Occipital lobe (tissue), 2 donors: ENCODE results near the gene CACNA1B. TPM values are rescaled to one million over a fixed set of nuclear protein-coding genes. Genes with fewer than 3 reads are reported as not detected.
"Not testable (repeated sequence)": the region's sequence is repeated elsewhere in the genome, so short reads cannot be mapped to it uniquely, and the experiment has no call there.

Experiments
- DNase-seq: peaks from one replicate; lab custom pipeline; 2025; lab: John Stamatoyannopoulos, UW
- total RNA-seq: library from RNA; depleted of rRNA; stranded (reverse); fragments of >200 nt; gene quantifications from one replicate; pipeline ENCODE4 v1.2.3, GENCODE V29; 2014

CACNA1B gene
- total RNA-seq, 1 donor from 2014 or later = 35.6 TPM

DNA sequence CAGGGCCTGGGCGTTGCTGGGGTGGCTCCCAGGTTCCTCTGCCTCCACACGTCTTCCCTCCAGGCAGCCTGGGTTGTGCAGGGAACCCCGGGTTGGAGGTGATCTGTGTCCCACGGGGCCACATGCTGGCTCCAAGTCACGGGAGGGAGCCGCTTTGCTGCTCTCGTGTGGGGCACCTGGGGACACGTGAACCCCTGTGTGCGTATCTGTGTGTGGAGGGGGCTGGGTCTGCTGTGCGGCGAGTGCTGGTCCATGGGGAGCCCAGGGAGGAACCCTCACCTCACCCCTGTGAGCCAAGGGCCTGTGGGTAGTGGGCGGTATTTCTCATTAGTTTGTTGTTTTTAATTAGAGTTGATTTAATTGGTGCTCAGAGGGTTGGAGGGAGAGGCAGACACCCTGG lies 7.5 kb downstream of the CACNA1B start:
- not testable (repeated sequence) for DNase-seq

DNA sequence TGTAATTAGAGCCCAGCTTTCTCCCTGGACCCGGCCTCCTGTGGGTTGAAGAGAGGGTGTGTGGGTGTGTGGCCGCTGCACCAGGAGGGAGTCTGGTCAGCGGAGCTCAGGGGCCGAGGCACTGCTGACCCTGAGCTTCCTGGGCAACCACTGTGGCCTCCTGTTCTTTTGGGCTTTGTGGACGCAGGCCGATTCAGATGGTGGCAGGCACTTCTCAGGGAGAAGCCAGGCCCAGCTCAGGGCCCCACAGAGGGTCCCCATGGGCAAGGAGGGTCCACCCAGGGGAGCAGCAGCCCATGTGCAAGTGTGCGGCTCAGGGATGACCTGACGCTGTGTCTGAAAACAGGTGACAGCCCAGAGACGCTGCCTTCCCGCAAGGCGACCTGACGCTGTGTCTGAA lies 11.0 kb downstream of the CACNA1B start:
- not testable (repeated sequence) for DNase-seq

DNA sequence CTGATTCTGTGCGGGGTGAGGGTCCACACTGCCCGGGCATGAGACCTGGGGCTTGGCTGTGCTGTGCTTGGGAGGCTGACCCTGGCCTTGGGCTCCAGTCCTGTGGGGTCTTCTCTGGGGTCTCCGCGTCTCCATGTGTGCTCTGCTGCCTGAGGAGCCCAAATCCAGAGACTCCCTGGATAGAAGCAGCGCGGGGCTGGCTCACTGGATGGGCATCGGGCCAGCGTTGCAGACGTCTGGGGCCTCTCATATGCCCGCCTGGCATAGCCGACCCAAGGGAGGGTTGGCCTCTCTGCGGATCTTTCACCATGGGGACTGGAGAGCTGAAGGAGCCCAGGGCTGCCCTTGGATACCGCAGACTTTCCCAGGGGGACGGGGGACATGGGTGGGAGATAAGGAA lies 12.4 kb downstream of the CACNA1B start:
- DNase-seq = not testable (repeated sequence)

DNA sequence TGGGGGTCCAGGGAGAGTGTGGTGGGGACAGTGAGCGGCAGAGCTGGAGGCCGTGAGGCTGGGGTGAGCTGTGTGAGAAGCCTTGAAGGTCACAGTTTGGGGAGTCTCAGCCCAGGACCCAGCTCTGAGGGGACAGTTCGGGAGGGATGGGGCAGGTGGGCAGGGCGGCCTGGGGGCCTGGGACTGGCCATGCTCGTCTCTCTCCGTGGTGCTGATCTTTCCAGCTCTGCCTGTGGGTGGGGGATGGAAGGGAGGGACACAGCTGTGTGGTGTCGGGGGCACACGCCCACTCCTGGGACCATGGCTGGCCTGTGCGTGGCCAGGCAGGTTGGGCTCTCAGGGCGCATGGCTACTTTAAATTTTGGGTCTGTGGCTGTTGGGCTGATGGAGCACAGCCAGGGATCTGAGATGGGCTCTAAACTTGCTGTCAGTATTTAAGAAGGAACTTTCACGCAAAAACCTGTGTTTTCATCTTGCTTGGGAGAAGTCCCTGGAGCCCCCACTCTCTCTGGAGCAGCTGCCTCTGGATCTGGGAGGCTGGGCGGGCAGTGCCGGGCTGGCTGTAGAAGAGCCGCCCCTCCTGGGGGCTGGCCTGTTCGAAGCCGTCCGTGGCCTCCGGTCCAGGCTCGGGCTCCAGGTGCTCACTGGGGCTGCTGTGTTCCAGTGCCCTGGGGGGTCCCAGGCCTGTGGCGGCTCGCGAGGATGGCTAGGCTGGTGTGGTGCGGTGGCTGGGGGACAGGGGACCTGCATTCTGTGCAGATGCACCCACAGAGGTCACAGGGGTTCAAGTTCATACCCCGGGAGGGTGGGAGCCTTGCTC lies 13.4 kb downstream of the CACNA1B start:
- not testable (repeated sequence) for DNase-seq

DNA sequence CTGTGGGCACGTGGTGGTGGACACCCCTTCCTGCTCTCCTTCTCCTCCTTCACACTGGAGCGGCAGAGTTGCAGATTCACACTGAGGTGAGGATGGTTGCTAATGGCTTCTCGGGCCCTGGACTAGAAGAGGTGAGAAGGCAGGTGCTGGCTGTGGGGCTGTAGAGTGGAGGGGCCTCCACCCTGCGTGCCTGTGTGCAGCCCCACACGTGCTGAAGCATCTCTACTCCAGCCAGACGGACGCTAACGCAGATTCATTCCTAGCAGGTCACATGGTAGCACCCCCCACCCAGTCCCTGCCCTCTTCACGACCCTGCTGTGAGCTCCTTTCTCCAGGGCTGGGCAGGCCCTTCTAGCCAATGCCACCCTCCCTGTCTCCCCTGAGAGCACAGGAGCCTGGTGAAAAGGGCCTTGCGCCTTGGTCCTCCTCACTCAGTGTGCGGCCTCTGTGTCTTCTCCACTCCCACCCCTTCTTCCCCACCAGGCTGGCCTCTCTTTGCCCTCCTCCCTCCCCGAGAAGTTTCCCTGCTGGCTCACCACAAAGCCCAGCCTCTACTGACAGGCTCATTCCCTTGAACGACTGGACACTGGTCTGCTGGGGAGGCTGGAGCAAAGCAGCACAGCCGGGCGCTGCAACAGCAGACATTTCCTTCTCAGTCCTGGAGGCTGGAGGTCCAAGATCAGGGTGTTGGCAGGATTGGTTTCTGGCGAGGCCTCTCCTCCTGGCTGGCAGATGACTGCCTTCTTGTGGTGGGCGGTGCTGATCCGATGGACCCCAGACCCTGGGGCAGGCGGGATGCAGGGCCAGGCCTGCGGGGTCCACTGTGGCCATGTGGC lies 14.2 kb downstream of the CACNA1B start:
- no peak for DNase-seq

DNA sequence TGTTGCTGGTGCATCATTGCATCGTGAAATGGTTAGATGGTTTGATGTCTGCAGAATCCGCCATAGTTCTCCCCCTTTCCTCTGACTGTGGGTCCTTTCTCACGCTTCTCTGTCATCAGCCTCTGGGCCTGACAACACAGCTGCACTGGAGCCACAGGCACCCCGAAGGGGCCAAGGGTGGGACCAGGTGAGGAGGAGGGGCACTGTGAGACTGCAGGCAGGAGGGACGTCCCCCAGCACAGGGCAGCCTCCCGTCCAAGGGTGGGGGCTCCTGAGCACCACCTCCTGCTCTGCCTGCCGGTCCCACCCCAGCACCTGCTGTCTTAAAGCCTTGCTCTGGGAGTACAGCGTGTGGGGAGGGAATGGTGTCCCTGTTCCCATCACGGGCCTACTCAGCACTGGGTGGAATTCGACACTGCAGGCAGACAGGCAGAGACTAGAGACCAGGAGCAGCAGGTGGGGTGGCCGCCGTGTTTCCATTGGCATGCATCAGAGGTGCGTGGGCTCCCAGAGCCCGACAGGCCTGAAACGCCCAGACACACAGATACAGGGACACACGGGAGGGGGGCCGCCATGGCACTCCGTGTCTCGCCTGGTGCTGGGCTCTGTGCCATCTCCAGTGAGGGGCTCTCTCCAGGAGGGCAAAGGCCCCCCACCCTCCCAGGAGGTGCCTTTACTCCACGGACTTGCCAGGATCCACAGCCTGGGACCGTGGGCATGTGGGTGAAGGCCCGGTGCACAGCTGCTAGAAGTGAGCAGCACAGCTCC lies 15.0 kb downstream of the CACNA1B start:
- peak; percentile 61 for DNase-seq

DNA sequence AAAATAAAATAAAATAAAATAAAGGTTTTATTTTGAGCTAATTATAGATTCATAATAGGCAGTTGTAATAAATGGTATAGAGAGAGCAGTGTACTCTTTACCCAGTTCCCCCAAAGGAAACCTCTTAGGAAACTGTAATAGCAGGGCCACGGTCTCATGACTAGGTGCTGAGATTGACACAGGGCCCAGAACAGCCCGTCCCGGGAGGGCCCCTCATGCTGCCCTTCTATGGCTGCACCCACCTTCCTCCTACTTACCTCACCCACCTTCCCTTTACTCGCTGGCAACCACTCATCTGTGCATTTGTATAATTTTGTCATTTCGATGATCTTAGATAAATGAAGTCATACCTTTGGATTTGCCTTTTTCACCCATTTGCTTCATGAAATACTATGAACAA lies 16.1 kb downstream of the CACNA1B start:
- no peak for DNase-seq

DNA sequence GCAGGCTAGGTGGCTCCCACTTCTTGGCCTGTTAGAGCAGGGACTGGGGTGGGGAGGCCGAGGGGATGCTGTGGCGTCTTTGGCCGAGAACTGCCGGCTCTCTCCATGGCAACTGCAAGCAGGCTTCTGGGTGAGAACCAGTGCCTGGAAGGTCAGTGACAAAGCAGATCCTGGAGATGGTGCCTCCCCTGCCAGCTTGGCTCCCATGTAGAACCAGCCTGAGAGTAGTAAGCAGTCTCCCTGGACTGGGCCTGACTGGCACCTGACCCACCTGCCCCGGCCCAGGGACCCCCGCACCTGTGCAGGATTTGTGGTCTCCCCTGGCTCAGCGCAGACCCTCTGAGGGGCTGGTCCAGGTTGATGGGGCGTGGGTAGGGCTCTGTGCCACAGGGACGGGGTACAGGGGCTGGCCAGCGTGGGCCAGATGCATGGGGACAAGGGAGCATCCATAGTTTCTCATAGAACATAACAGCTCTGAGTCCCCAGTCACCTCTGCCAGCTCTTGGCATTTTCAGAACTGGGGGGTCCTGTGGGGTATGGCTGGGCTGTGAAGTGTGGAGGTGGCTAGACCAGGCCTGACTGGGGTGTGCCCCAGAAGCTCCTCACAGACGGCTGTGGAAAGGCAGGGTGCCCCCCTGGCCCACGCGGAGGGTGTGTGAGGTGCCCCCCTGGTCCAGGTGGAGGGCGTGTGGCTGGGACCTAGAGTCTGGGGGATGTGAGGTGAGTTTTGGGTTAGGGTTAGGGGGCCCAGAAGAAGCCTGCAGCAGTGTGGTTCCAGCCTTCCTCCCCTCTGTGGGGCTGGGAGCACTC lies 22.2 kb downstream of the CACNA1B start:
- no peak for DNase-seq

DNA sequence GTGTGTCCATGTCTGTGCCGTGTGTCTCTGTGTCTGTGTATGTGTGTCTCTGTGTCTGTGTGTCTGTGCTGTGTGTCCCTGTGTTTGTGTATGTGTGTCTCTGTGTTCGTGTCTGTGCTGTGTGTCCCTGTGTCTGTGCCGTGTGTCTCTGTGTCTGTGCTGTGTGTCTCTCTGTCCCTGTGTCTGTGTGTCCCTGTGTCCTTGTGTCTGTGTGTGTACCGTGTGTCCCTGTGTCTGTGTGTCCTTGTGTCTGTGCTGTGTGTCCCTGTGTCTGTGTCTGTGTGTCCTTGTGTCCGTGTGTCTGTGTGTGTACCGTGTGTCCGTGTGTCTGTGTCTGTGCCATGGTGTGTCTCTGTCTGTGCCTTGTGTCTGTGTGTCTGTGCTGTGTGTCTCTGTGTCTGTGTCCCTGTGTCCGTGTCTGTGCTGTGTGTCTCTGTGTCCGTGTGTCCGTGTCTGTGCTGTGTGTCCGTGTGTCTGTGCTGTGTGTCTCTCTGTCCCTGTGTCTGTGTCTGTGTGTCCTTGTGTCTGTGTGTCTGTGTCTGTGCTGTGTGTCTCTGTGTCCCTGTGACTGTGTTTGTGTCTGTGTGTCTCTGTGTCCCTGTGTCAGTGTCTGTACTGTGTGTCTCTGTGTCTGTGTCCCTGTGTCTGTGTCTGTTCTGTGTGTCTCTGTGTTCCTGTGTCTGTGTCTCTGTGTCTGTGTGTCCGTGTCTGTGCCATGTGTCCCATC lies 23.2 kb downstream of the CACNA1B start:
- DNase-seq = no peak

DNA sequence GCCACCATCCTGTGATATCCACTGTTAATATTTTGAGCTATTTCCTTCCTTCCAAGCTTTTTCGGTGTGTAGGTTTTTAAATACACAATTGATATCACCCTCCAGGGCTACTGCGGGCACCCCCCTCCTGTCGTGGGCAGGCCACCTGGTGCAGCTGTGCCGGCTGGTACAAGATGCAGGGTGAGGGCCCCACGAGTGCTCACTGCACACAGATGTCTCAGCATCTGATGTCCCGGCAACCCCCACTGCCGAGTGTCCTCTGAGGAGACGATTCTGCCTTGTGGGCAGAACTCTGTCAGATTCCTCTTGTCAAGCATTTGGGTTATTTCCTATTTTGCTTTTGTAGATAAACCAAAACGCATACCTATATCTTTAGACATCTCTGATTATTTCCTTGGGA lies 25.1 kb downstream of the CACNA1B start:
- no peak for DNase-seq

DNA sequence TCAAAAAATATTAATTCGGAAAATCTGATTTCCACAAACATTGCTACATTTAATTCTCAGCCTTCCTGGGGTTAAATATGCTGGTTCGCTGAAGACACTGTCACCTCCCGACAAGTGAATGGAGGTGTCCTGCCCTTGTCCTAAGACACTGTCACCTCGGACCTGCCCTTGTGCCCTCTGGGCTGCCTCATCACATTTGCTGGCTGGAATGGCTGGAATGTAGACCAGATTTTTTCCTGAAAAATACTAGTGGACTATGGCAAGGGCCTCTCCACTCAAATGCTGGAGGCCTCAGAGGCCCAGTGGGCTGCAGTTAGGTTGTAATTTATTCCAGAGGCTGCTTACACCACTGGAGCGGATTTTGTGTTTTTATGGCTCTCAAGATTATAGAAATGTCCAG lies 28.2 kb downstream of the CACNA1B start:
- no peak for DNase-seq

DNA sequence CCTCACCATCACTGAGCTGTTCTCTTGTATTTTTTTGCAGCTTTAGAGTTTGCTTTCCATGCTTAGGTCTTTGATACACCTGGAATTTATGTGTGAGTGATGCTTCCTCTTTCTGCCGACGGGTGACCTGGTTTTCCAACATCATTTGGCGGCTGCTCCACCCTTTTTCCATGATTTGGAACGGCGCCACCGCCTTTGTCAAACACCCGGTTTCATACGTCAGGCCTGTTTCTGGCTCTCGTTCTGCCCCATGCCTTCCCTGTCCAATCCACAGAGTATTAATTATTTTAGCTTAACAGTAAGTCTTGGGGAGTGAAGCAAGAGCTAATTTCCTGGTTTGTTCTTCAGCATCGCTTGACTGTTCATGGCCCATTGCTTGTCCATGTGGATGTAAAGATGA lies 30.2 kb downstream of the CACNA1B start:
- DNase-seq = no peak

DNA sequence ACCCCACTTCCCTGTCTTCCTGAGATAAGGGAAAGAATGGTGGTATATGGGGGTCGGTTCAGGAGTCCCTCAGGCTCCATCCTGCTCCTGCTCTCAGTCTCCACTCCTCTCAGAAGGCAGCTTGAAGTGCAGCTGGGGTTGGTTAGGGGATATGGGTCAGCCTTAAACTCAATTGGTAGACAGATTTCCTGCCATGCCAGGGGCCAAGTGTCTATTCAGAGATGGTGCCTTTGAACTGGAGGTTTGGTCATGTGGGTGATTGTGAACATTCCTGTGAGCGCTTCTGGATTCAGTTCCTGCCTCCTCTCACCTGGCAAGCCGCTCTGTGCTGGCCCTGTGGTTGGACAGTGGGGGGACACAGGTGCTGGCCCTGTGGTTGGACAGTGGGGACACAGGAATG lies 35.1 kb downstream of the CACNA1B start:
- DNase-seq = no peak

DNA sequence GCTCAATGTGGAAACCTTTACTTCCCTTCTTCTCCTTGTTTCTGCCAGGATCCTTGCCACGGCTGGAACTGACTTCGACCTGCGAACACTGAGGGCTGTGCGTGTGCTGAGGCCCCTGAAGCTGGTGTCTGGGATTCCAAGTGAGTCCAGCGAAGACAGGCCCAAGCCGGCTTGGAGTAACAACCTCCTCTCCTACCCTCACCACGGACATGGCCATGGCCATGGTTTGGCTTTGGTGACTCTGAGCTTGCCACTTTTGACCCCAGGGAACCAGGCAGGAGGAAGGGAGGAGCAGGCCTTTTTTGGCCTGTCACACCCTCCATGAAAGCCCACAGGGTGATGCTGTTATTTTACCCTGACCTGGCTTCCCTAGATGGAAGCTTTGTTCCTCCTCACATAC lies 35.5 kb downstream of the CACNA1B start:
- no peak for DNase-seq

DNA sequence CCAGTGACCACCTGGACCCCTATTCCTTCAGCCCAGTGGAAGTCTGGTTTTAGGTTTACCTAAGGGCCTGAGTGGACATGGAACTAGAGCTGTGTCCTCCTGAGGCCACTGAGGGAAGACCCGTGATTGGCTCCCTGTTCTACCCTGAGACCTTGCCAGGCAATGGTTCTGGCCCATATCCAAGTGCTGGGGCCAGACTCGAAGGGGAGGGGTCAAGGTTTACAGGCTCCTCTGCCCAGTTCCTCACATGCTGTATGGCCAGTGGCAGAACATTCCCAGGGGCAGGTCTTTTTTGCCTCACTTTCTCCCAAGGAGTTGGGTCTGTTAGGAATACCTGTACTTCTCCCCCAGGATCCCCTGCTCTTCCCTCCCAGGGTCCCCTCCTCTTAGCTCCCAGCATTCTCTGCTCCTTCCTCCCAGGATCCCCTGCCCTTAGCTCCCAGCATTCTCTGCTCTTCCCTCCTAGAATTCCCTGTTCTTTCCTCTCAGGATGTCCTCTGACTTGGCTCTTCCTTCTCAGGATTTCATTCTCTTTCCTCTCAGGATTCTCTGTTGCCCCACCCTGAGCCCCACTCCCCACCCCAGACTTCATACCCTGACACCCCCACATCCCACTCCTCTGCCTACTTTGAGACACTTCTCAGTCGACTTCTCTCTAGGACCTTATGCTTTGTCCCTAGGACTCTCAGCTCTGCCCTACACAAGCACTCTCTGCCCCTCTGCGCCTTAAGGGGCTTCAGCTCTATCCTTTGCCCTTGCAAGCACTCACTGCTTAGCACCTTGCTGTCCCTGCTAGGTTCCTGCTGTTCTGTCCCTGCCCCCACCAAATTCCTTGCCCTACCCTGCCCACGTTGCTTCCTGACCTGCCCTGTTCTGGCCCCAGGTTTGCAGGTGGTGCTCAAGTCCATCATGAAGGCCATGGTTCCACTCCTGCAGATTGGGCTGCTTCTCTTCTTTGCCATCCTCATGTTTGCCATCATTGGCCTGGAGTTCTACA lies 36.5 kb downstream of the CACNA1B start:
- no peak for DNase-seq

DNA sequence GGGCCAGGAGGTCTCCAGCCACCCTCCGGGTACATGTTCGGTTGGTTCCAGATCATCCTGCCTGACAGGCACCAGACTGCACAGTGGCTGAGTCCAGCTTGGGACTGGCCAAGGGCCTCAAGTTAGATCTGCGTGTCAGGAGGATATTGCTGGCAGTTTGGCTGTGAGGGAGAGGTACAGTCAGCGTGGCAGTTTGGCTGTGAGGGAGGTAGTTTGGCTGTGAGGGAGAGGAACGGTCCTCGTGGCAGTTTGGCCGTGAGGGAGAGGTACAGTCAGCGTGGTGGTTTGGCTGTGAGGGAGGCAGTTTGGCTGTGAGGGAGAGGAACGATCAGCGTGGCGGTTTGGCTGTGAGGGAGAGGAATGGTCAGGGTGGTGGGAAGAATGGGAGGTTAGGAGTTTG lies 39.0 kb downstream of the CACNA1B start:
- DNase-seq = peak; percentile 63

DNA sequence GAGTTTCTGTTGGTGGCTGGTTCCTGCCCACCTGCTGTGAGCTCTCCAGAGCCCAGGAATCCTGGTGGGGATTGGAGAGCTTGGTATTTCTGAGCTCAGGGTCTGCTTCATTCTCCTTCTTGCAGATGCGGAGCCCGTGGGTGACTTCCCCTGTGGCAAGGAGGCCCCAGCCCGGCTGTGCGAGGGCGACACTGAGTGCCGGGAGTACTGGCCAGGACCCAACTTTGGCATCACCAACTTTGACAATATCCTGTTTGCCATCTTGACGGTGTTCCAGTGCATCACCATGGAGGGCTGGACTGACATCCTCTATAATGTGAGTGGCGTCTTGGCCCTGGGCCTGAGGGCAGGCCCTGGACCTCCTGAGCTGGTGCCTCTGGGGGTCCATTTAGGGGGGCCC lies 39.5 kb downstream of the CACNA1B start:
- DNase-seq = no peak

DNA sequence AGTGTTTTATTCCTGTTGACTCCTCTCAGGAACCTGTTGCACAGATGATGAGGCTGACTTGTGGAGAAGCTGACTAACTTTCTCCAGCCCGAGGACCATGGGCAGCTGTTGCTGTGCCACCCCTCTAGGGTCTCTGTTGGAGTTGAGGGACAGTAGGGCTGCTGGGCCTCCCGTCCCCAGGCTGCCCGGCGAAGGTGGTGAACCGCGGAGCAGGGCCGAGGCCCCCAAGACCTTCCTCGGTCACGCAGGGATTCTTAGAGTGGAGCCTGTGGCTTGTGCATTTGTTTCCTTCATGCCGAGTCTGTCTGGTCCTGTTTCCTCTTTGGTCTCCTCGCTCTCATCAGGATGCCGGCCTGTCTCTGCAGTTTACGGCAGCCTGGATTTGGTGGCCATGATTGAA lies 40.2 kb downstream of the CACNA1B start:
- no peak for DNase-seq
